Heart right ventricle (tissue), 16 donors: ENCODE data around the gene ZNF20. TPM values are rescaled to one million over a fixed set of nuclear protein-coding genes. Genes with fewer than 3 reads are reported as not detected.
A peak's percentile ranks its signal among the peaks of the same experiment; 100 is the strongest.
"Not testable (repeated sequence)": the region's sequence is repeated elsewhere in the genome, so short reads cannot be mapped to it uniquely, and the experiment has no call there.

Experiments
- ATAC-seq, 8 donors: fragments of 200-7000 bp; cut with Tn5 transposase; one replicate each; pipeline ENCODE4 v1.9.1; 2020; ENCODE audit warnings: mild to moderate bottlenecking in 8 of 8, moderate library complexity in 8 of 8, moderate number of reproducible peaks in 1 of 8
- DNase-seq, 2 donors: peaks; one replicate each; pipeline ENCODE4 v3.0.0-alpha.2; 2020
- H3K27ac ChIP-seq, 10 donors: fragments of 200-600 bp; sonication (generic) in 2 of 10; one replicate each; pipeline versions ENCODE4 v1.5.0 to v1.8.0; 2020 to 2022; ENCODE audit warnings: mild to moderate bottlenecking in 3 of 10
- H3K27me3 ChIP-seq, 7 donors: fragments of 200-600 bp; one replicate each; pipeline ENCODE4 v1.8.0; 2021 to 2022; ENCODE audit warnings: mild to moderate bottlenecking in 2 of 7
- H3K36me3 ChIP-seq, 9 donors: fragments of 200-600 bp; sonication (generic) in 1 of 9; one replicate each; pipeline versions ENCODE4 v1.5.0 to v1.8.0; 2020 to 2022; ENCODE audit warnings: mild to moderate bottlenecking in 2 of 9
- H3K4me1 ChIP-seq, 9 donors: fragments of 200-600 bp; sonication (generic) in 1 of 9; one replicate each; pipeline versions ENCODE4 v1.5.0 to v1.8.0; 2020 to 2022; ENCODE audit warnings: mild to moderate bottlenecking in 4 of 9
- H3K4me3 ChIP-seq, 10 donors: fragments of 200-600 bp; sonication (generic) in 2 of 10; one replicate each; pipeline versions ENCODE4 v1.5.0 to v1.8.0; 2020 to 2022; ENCODE audit warnings: mild to moderate bottlenecking in 7 of 10, moderate library complexity in 2 of 10
- H3K9me3 ChIP-seq, 11 donors: fragments of 200-600 bp in 10 of 11; sonication (generic) in 2 of 11; one replicate each; pipeline versions ENCODE4 v1.5.0 to v1.8.0; 2013 to 2022; ENCODE audit warnings: mild to moderate bottlenecking in 2 of 11, control low read depth in 1 of 11, moderate library complexity in 1 of 11
- WGBS, 2 donors: extraction: QIAGEN DNeasy Blood & Tissue Kit; methylation state at CpG; one replicate each; pipeline ENCODE4 v1.1.7; 2013; ENCODE audit warnings: inconsistent platforms in 1 of 2; 5-methylcytosine and 5-hydroxymethylcytosine counted together
- intact Hi-C, 10 donors: fragments of 100-400 bp; cut with DNase I; formaldehyde crosslinking; loops; one replicate each; pipeline versions ENCODE4 v1.11.1 to v1.14.2; 2022
- polyA plus RNA-seq, 2 donors: library from polyadenylated mRNA; stranded (reverse); fragments of 200-250 nt; gene quantifications; one replicate each; pipeline ENCODE4 v1.2.3, GENCODE V29; 2013
- total RNA-seq, 10 donors: library from RNA; stranded (reverse); fragmentation: NEBNext Ultra II Directional in 3 of 10; extraction: Animal tissue kit (Norgen Biotek cat#: 25700) in 3 of 10; gene quantifications; one replicate each; pipeline versions ENCODE4 v1.2.1 to v1.2.4, GENCODE V29; 2021 to 2023
- TF ChIP-seq, protein P1 (sequence below), 9 donors: fragments of 200-600 bp; sonication (generic) in 2 of 9; IDR thresholded peaks; one replicate each; pipeline versions ENCODE4 v1.5.0 to v1.8.0; 2021 to 2022; ENCODE audit warnings: antibody characterized with exemption in 9 of 9, mild to moderate bottlenecking in 5 of 9, moderate library complexity in 1 of 9
- donor health status: Arrhythmogenic right ventricular cardiomyopathy.
- donor health status: ischemic (EF 13 %, LVEDD 7.1; RV severe dilation, severe dysfunction).
- donor health status: healthy with polysubstance abuse.
- donor health status: DM: no; HTN: yes; CAD: no.
- donor health status: DM: no; HTN: no; CAD: no.
- donor health status: ischemic (EF 25% LVEDD 6.9; RV normal size, moderate dysfunction).
- donor health status: ischemic (EF 25% LVEDD 5.7; RV mildly dilated, moderate dysfunction).
- donor health status: healthy.
- donor health status: DM: yes; HTN: yes; CAD: no.
- donor health status: Ischemic cardiomyopathy.
- donor health status: ischemic (EF 35%, LVEDD 5.7; RV mildly dilated, moderate dysfunction).
- donor health status: nonischemic (EF 11% LVEDD 7.7; RV severe dilation, severe dysfunction).
- donor health status: DM: yes; HTN: yes; CAD: no.
- donor health status: PGD.
- donor health status: ischemic (EF 29% LVEDD 5.4; RV normal size, mild dysfunction).
- donor health status: nonischemic (EF 23%, LVEDD 6.1; RV moderate dilation, normal function).

ZNF20 gene
- total and polyA plus RNA-seq, 12 donors = 0.37 to 1.6 (median 0.95) TPM; not detected in 2

- TF ChIP-seq, protein P1, sequence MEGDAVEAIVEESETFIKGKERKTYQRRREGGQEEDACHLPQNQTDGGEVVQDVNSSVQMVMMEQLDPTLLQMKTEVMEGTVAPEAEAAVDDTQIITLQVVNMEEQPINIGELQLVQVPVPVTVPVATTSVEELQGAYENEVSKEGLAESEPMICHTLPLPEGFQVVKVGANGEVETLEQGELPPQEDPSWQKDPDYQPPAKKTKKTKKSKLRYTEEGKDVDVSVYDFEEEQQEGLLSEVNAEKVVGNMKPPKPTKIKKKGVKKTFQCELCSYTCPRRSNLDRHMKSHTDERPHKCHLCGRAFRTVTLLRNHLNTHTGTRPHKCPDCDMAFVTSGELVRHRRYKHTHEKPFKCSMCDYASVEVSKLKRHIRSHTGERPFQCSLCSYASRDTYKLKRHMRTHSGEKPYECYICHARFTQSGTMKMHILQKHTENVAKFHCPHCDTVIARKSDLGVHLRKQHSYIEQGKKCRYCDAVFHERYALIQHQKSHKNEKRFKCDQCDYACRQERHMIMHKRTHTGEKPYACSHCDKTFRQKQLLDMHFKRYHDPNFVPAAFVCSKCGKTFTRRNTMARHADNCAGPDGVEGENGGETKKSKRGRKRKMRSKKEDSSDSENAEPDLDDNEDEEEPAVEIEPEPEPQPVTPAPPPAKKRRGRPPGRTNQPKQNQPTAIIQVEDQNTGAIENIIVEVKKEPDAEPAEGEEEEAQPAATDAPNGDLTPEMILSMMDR (IDR thresholded peaks at IDR 0.05) = peak; percentile 54 to 77 (median 69)
- Histone ChIP-seq H3K36me3 (peaks cover 0 to 15% (median 0%) of the 10 kb centered on the region in 9 donors), H3K4me3 (no peak overlapping the region), H3K9me3 (no peaks in the 10 kb centered on the region), H3K4me1 (peaks cover 0 to 23% (median 9%) of the 10 kb centered on the region in 9 donors), H3K27ac (no peak overlapping the region), H3K27me3 (no peaks in the 10 kb centered on the region)
- WGBS, 2 donors = 49 to 58% methylated on average over 5 of the region's 5 CpGs
- DNase-seq (peak; percentile 67 to 70), ATAC-seq (peak; percentile 35 to 86 (median 67))
- intact Hi-C loops = loop anchor here in 7 of 10 donors (1.0 to 5.0 kb wide), 3 partner anchors 49 to 51 kb away; partner anchors contain the start of gene ZNF20 (in 7 of the 7)
Measured at GRCh38 chr19:12090807-12091206, 49.3 kb downstream of the ZNF20 start.

DNA sequence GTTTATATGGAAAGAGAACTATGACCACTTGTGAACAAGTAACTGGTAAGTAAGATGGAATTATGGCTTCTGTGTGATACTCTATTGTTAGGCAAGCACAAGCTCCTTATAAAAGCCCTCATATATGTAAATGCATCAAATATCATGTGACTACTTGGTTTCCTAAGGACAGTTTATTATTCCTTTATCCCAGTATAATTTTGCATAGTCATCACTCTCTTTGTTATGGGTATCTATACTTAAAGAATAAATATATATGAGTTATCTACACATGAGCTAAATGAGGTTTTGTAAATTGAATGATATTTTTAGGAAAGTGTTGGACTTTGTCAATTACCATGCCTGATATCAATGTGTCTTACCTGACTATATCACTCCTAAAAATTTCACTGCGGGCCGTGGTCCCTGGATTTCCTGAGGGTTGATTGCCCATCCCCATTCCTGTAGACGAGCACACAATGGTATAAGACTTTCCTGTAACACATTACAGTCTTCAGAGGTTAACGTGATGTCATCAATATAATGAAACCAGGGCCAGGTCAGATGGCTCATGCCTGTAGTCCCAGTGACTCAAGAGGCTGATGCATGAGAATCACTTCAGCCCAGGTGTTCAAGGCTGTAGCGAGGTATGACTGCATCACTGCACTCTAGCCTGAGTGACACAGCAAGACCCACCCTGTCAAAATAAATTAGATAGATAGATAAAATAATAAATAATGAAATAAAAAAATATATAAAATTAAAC is 54.9 kb downstream of the ZNF20 start:
- ATAC-seq (no peak), DNase-seq (no peak)
- no peaks in the 10 kb centered on the region for H3K4me1 ChIP-seq
- H3K4me3 ChIP-seq = no peak overlapping the region
- WGBS, 2 donors = 88 to 93% methylated on average over 5 of the region's 5 CpGs
- no peaks in the 10 kb centered on the region for H3K27me3 ChIP-seq
- intact Hi-C loops = no loop called here
- peaks cover 0 to 40% (median 2%) of the 10 kb centered on the region in 9 donors for H3K36me3 ChIP-seq
- no peak overlapping the region for H3K27ac ChIP-seq
- H3K9me3 ChIP-seq = peaks cover 0 to 45% (median 10%) of the 10 kb centered on the region in 11 donors
- TF ChIP-seq, protein P1 (IDR thresholded peaks at IDR 0.05) = no peak

GRCh38 chr19:12083336-12083735 is 56.8 kb downstream of the ZNF20 start:
- H3K27ac ChIP-seq, H3K27me3 ChIP-seq, H3K4me3 ChIP-seq, ATAC-seq, intact Hi-C loops, DNase-seq, H3K4me1 ChIP-seq: not testable (repeated sequence)
- 96 to 97% methylated on average over 6 of the region's 6 CpGs for WGBS, 2 donors
- Histone ChIP-seq H3K9me3 (peaks cover 0 to 64% (median 29%) of the 10 kb centered on the region in 11 donors), H3K36me3 (peaks cover 0 to 59% (median 18%) of the 10 kb centered on the region in 9 donors)

Other genes with a start within 250 kb of the ZNF20 start
- gene ZNF700, start 215.2 kb downstream of the ZNF20 start, total RNA-seq = 1 to 10 TPM; 2.8 to 5.0 (median 4.4) TPM
- 10 to 100 TPM in 1 of 2 donors, 1 to 10 TPM in 1; 2.4 to 11.3 TPM for gene ZNF700, start 215.2 kb downstream of the ZNF20 start, polyA plus RNA-seq
- 1 to 10 TPM; 1.7 to 7.1 (median 4.8) TPM for gene ZNF763, start 175.3 kb downstream of the ZNF20 start, total RNA-seq
- gene ZNF763, start 175.3 kb downstream of the ZNF20 start, polyA plus RNA-seq = 10 to 100 TPM in 1 of 2 donors, under 1 TPM in 1; 0.87 to 11.0 TPM
- gene ZNF433, start 104.7 kb downstream of the ZNF20 start, total RNA-seq = 1 to 10 TPM; 2.9 to 6.6 (median 4.1) TPM
- gene ZNF433, start 104.7 kb downstream of the ZNF20 start, polyA plus RNA-seq = 1 to 10 TPM; 2.4 to 9.3 TPM
- under 1 TPM in 6 of 10 donors, not detected in 4; 0.21 to 0.48 (median 0.34) TPM for gene ZNF878, start 87.4 kb downstream of the ZNF20 start, total RNA-seq
- gene ZNF878, start 87.4 kb downstream of the ZNF20 start, polyA plus RNA-seq = under 1 TPM; 0.13 to 0.51 TPM
- gene ZNF844, start 75.6 kb downstream of the ZNF20 start, total RNA-seq = 10 to 100 TPM; 11.4 to 22.5 (median 17.8) TPM
- gene ZNF844, start 75.6 kb downstream of the ZNF20 start, polyA plus RNA-seq = 1 to 10 TPM; 2.3 to 6.1 TPM
- 1 to 10 TPM; 3.1 to 8.8 (median 5.9) TPM for gene ZNF625, start 16.4 kb upstream of the ZNF20 start, total RNA-seq
- 1 to 10 TPM in 1 of 2 donors, under 1 TPM in 1; 0.65 to 2.9 TPM for gene ZNF625, start 16.4 kb upstream of the ZNF20 start, polyA plus RNA-seq
- gene ZNF136, start 22.7 kb upstream of the ZNF20 start, total RNA-seq = 1 to 10 TPM; 3.3 to 7.1 (median 4.6) TPM
- 1 to 10 TPM; 2.0 to 4.8 TPM for gene ZNF136, start 22.7 kb upstream of the ZNF20 start, polyA plus RNA-seq
- gene ZNF44, start 154.5 kb upstream of the ZNF20 start, total RNA-seq = 10 to 100 TPM in 6 of 10 donors, 1 to 10 TPM in 4; 7.5 to 12.7 (median 10.4) TPM
- 10 to 100 TPM in 1 of 2 donors, 1 to 10 TPM in 1; 6.3 to 16.1 TPM for gene ZNF44, start 154.5 kb upstream of the ZNF20 start, polyA plus RNA-seq
- gene ZNF563, start 193.3 kb upstream of the ZNF20 start, total RNA-seq = 1 to 10 TPM; 2.1 to 6.2 (median 4.5) TPM
- gene ZNF563, start 193.3 kb upstream of the ZNF20 start, polyA plus RNA-seq = 1 to 10 TPM; 1.6 to 2.9 TPM
- 1 to 10 TPM; 2.3 to 6.1 (median 4.0) TPM for gene ZNF442, start 225.3 kb upstream of the ZNF20 start, total RNA-seq
- gene ZNF442, start 225.3 kb upstream of the ZNF20 start, polyA plus RNA-seq = under 1 TPM; 0.54 to 0.95 TPM